Astrocyte of the cerebellum (primary cell): ENCODE measurements around the gene LTB4R2.

ENCODE experiments used
- DNase-seq: peaks from one replicate; pipeline ENCODE4 v3.0.0-alpha.2; 2011; ENCODE audit warnings: low read depth
- H3K4me3 ChIP-seq: 2 replicates; pipeline ENCODE4 v1.5.1; 2011; ENCODE audit warnings: mild to moderate bottlenecking, low read depth, low read length, moderate library complexity
- in situ Hi-C: cut with HindIII; loops from 2 replicates; pipeline ENCODE4 v1.10.0; 2017; ENCODE audit warnings: low sequenced_read_pairs
- TF ChIP-seq, protein P1 (sequence below): IDR thresholded peaks from 2 replicates; pipeline ENCODE4 v1.5.1; 2012; ENCODE audit warnings: low read length, low read depth, moderate library complexity, mild to moderate bottlenecking; ENCODE audit errors: missing control alignments

LTB4R2 gene

DNA sequence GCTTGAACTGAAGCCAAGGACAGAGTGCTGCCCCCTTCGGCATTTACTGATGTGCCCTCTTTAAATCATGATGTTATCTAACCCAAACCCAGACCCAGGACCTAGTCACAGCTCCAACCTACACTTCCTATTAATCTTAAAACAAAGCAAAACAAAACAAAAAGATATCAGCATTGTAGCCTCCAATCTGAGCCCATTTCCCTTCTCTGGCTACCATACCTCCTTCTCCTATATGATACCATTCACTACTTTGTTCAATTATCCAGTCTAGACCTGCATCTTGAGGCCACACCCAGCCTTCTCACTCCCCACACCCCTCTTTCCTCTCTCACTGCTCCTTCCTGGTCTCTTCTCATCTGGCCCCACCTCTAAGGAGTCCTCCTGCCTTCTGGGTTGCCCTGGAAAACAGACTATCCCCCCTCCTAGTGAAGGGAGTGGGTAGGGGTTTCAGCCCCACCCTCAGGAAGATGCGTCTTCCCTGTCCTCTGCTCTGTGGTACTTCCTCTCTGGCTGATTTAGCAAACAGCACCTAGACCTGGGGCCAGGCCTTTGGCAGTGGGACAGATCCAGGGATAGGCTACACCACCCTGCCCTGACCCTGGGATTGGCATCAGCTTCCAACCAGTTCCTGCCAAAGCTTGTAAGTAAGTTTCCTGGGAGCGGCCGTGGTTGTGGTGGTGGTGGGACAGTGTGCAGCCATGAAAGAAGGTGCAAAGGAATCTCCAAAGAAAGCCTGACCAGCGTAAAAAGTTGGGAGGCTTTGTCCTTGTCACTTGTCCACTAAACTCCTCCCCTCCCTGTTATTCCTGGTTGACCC lies 4.6 kb downstream of the LTB4R2 start:
- H3K4me3 ChIP-seq: no peak overlapping the region
- no peak for DNase-seq
- in situ Hi-C loops: no loop called here
- TF ChIP-seq, protein P1, sequence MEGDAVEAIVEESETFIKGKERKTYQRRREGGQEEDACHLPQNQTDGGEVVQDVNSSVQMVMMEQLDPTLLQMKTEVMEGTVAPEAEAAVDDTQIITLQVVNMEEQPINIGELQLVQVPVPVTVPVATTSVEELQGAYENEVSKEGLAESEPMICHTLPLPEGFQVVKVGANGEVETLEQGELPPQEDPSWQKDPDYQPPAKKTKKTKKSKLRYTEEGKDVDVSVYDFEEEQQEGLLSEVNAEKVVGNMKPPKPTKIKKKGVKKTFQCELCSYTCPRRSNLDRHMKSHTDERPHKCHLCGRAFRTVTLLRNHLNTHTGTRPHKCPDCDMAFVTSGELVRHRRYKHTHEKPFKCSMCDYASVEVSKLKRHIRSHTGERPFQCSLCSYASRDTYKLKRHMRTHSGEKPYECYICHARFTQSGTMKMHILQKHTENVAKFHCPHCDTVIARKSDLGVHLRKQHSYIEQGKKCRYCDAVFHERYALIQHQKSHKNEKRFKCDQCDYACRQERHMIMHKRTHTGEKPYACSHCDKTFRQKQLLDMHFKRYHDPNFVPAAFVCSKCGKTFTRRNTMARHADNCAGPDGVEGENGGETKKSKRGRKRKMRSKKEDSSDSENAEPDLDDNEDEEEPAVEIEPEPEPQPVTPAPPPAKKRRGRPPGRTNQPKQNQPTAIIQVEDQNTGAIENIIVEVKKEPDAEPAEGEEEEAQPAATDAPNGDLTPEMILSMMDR: no peak

DNA sequence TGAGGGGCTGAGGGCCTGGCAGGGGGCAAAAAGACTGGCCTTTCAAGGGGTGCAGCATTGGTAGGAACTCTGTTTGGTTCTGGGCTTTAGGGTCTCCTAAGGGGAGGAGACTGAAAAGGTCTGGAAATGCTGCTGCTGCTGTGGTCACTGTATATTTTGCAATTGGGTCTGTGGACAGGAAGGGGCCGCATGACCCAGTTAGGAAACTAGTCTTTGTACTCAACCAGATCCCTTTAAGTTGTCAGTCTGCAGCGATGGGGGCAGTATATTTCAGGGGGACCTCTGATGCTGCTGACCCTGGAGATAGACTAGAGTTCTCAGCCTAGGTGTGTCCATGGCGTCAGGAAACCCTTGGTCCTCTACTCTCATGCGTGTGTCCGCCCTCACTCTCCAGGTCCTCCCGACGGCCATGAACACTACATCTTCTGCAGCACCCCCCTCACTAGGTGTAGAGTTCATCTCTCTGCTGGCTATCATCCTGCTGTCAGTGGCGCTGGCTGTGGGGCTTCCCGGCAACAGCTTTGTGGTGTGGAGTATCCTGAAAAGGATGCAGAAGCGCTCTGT lies 5.4 kb downstream of the LTB4R2 start:
- no peak overlapping the region for H3K4me3 ChIP-seq
- no peak for DNase-seq
- in situ Hi-C loops: no loop called here
- TF ChIP-seq, protein P1: no peak

DNA sequence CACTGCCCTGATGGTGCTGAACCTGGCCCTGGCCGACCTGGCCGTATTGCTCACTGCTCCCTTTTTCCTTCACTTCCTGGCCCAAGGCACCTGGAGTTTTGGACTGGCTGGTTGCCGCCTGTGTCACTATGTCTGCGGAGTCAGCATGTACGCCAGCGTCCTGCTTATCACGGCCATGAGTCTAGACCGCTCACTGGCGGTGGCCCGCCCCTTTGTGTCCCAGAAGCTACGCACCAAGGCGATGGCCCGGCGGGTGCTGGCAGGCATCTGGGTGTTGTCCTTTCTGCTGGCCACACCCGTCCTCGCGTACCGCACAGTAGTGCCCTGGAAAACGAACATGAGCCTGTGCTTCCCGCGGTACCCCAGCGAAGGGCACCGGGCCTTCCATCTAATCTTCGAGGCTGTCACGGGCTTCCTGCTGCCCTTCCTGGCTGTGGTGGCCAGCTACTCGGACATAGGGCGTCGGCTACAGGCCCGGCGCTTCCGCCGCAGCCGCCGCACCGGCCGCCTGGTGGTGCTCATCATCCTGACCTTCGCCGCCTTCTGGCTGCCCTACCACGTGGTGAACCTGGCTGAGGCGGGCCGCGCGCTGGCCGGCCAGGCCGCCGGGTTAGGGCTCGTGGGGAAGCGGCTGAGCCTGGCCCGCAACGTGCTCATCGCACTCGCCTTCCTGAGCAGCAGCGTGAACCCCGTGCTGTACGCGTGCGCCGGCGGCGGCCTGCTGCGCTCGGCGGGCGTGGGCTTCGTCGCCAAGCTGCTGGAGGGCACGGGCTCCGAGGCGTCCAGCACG lies 6.1 kb downstream of the LTB4R2 start:
- H3K4me3 ChIP-seq: no peak overlapping the region
- no peak for DNase-seq
- in situ Hi-C loops: no loop called here
- TF ChIP-seq, protein P1: no peak

DNA sequence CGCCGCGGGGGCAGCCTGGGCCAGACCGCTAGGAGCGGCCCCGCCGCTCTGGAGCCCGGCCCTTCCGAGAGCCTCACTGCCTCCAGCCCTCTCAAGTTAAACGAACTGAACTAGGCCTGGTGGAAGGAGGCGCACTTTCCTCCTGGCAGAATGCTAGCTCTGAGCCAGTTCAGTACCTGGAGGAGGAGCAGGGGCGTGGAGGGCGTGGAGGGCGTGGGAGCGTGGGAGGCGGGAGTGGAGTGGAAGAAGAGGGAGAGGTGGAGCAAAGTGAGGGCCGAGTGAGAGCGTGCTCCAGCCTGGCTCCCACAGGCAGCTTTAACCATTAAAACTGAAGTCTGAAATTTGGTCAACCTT lies 6.6 kb downstream of the LTB4R2 start:
- DNase-seq: no peak
- in situ Hi-C loops: no loop called here
- TF ChIP-seq, protein P1: no peak
- H3K4me3 ChIP-seq: no peak overlapping the region

DNA sequence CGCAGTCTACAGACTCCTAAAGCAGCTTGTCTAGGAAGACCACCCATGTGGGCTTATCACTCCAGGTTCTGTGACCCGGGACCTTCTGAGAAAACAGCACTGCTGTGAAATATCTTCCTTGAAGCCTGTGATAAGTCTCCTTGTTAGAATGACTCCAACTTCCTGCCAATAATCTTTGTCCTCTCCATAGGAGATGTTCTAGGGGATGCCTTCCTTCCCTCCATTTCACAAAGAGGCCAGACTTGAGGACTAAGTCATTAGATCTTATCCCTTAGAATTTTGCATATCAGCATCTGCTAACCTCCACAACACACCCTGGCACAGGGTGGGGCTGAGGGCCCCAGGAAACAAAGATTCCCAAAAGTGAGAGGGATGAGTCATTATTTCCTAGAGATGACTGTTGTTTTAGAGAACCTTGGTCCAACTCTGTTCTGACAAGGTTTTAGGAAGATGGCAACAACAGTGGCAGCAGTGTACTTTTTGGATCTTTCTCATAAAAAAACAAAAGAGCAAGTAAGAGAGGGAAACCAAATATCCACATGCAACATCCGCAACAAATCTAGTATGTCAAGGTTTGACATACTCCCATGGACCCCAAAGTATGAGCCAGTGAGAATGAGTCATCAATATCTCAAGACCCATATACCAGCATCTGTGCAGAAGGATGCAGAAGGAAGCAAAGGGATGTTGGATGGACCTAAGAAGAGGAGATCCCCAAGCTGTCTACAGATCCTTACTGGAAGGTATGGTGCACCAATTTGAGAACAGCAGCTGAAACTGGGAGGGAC lies 7.4 kb downstream of the LTB4R2 start:
- in situ Hi-C loops: no loop called here
- no peak overlapping the region for H3K4me3 ChIP-seq
- TF ChIP-seq, protein P1: no peak
- DNase-seq: no peak
